DOHH2 (cell line): ENCODE data around the gene RABGAP1L.

Experiments
- H3F3A ChIP-seq: fragments of 200-600 bp; sonication (generic), shearing (Covaris generic); 2 replicates; pipeline ENCODE4 v1.6.0; 2016; ENCODE audit warnings: antibody characterized with exemption, mild to moderate bottlenecking; ENCODE audit not compliant: control insufficient read depth, insufficient read depth
- H3K27ac ChIP-seq: fragments of 200-600 bp; sonication (generic); 2 replicates; pipeline ENCODE4 v1.5.1; 2014; ENCODE audit warnings: low read depth, mild to moderate bottlenecking, low read length, moderate library complexity
- H3K27me3 ChIP-seq: fragments of 200-600 bp; sonication (generic); 2 replicates; pipeline ENCODE4 v1.6.1; 2014; ENCODE audit warnings: mild to moderate bottlenecking, low read length, mixed read lengths; ENCODE audit not compliant: control insufficient read depth
- H3K36me3 ChIP-seq: fragments of 200-600 bp; sonication (generic); 2 replicates; pipeline ENCODE4 v1.6.1; 2014; ENCODE audit warnings: mild to moderate bottlenecking, low read length, moderate library complexity, mixed read lengths; ENCODE audit not compliant: control insufficient read depth
- H3K4me1 ChIP-seq: fragments of 200-600 bp; sonication (generic); 2 replicates; pipeline ENCODE4 v1.6.1; 2014; ENCODE audit warnings: mild to moderate bottlenecking, low read length, mixed read lengths; ENCODE audit not compliant: control insufficient read depth
- H3K4me2 ChIP-seq: fragments of 200-600 bp; sonication (generic); 2 replicates; pipeline ENCODE4 v1.6.0; 2014; ENCODE audit warnings: mild to moderate bottlenecking, low read length, moderate library complexity
- H3K4me3 ChIP-seq: fragments of 200-600 bp; sonication (generic); 2 replicates; pipeline ENCODE4 v1.5.1; 2014; ENCODE audit warnings: mild to moderate bottlenecking, low read length, mixed read lengths
- H3K79me2 ChIP-seq: fragments of 200-600 bp; sonication (generic); 2 replicates; pipeline ENCODE4 v1.6.1; 2014; ENCODE audit warnings: mild to moderate bottlenecking, low read length, mixed read lengths; ENCODE audit not compliant: control insufficient read depth
- H3K9me2 ChIP-seq: fragments of 200-600 bp; sonication (generic); replicated peaks from 2 replicates; pipeline ENCODE4 v1.6.1; 2014; ENCODE audit warnings: mild to moderate bottlenecking, low read length, mixed read lengths; ENCODE audit not compliant: control insufficient read depth
- H3K9me3 ChIP-seq: fragments of 200-600 bp; sonication (generic); 2 replicates; pipeline ENCODE4 v1.6.1; 2014; ENCODE audit warnings: antibody characterized with exemption, low read length, mixed read lengths; ENCODE audit not compliant: control insufficient read depth, insufficient read depth
- H4K20me1 ChIP-seq: fragments of 200-600 bp; sonication (generic); 2 replicates; pipeline ENCODE4 v1.6.0; 2014; ENCODE audit warnings: low read depth, mild to moderate bottlenecking, antibody characterized with exemption, low read length, moderate library complexity; ENCODE audit not compliant: control insufficient read depth, insufficient read depth
- CTCF ChIP-seq: fragments of 200-600 bp; sonication (generic); IDR thresholded peaks from one replicate; pipeline ENCODE4 v1.5.1; 2014; ENCODE audit warnings: antibody characterized with exemption, mild to moderate bottlenecking, low read depth, low read length; ENCODE audit not compliant: poor library complexity, severe bottlenecking
- EZH2phosphoT487 ChIP-seq: fragments of 200-600 bp; sonication (generic); IDR thresholded peaks from 2 replicates; pipeline ENCODE4 v1.6.1; 2017; ENCODE audit warnings: borderline replicate concordance, mild to moderate bottlenecking, antibody characterized with exemption, low read length, moderate library complexity, mixed read lengths

RABGAP1L gene

GRCh38 chr1:174161813-174162212, 2.5 kb downstream of the RABGAP1L start:
- no peak for TF ChIP-seq CTCF
- no peak for TF ChIP-seq EZH2phosphoT487
- Histone ChIP-seq H3K27ac (peak overlapping the region; percentile 45), H3K79me2 (peaks cover 77% of the 10 kb centered on the region), H3F3A (peaks cover 22% of the 10 kb centered on the region), H3K9me3 (no peaks in the 10 kb centered on the region), H3K4me3 (peak overlapping the region; percentile 91), H3K4me2 (peak overlapping the region; percentile 72), H3K36me3 (peaks cover 9% of the 10 kb centered on the region), H3K4me1 (peaks cover 72% of the 10 kb centered on the region), H3K9me2 (no peaks in the 10 kb centered on the region), H4K20me1 (no peaks in the 10 kb centered on the region), H3K27me3 (no peaks in the 10 kb centered on the region)

GRCh38 chr1:174164826-174165225, 5.5 kb downstream of the RABGAP1L start:
- no peaks in the 10 kb centered on the region for H3K9me3 ChIP-seq
- H3K4me2 ChIP-seq, result peak overlapping the region; percentile 90
- no peaks in the 10 kb centered on the region for H3K9me2 ChIP-seq
- peaks cover 99% of the 10 kb centered on the region for H3K79me2 ChIP-seq
- peaks cover 21% of the 10 kb centered on the region for H3F3A ChIP-seq
- H3K4me1 ChIP-seq, result peaks cover 84% of the 10 kb centered on the region
- no peaks in the 10 kb centered on the region for H3K27me3 ChIP-seq
- TF ChIP-seq EZH2phosphoT487 (no peak), CTCF (no peak)
- H3K4me3 ChIP-seq, result peak overlapping the region; percentile 71
- H3K36me3 ChIP-seq, result peaks cover 12% of the 10 kb centered on the region
- H4K20me1 ChIP-seq, result no peaks in the 10 kb centered on the region
- peak overlapping the region; percentile 79 for H3K27ac ChIP-seq

- Histone ChIP-seq H3K4me3 (peak overlapping the region; percentile 71), H3K4me2 (peak overlapping the region; percentile 90), H3K27me3 (no peaks in the 10 kb centered on the region), H3K27ac (peak overlapping the region; percentile 79), H3K36me3 (peaks cover 15% of the 10 kb centered on the region), H3K4me1 (peaks cover 91% of the 10 kb centered on the region), H3K9me2 (no peaks in the 10 kb centered on the region), H3K79me2 (peaks cover 99% of the 10 kb centered on the region), H4K20me1 (no peaks in the 10 kb centered on the region), H3F3A (peaks cover 21% of the 10 kb centered on the region), H3K9me3 (no peaks in the 10 kb centered on the region)
- no peak for TF ChIP-seq EZH2phosphoT487
- TF ChIP-seq CTCF, result peak; percentile 60
Observed at GRCh38 chr1:174165471-174166137, 6.3 kb downstream of the RABGAP1L start.
